ENCODE measurements around the gene RAD54L2.
"Not testable (repeated sequence)": the region's sequence is repeated elsewhere in the genome, so short reads cannot be mapped to it uniquely, and the experiment has no call there.

- TF ChIP-seq ELF4 (IDR thresholded peaks at IDR 0.05); SUZ12 (IDR thresholded peaks at IDR 0.05); FOXK2 (IDR thresholded peaks at IDR 0.05); BHLHE40 (IDR thresholded peaks at IDR 0.05; ENCODE audit: borderline replicate concordance); FOXA1 (IDR thresholded peaks at IDR 0.05); CTBP1 (IDR thresholded peaks at IDR 0.05; ENCODE audit: borderline replicate concordance); TARDBP (IDR thresholded peaks at IDR 0.05); NFRKB (IDR thresholded peaks at IDR 0.05); FOXM1 (IDR thresholded peaks at IDR 0.05; ENCODE audit: borderline replicate concordance): not testable (repeated sequence)
Measured at GRCh38 chr3:51524874-51525273, 13.6 kb upstream of the RAD54L2 start.

All from HEK293T (cell line).